ENCODE data around the gene SLBP. TPM values are rescaled to one million over a fixed set of nuclear protein-coding genes. Genes with fewer than 3 reads are reported as not detected.

Gene SLBP
- total RNA-seq, 1 donor from 2014 or later = 12.1 TPM

GRCh38 chr4:1731180-1731579, 19.1 kb upstream of the SLBP start:
- DNase-seq (ENCODE audit: low spot score) = no peak
- intact Hi-C loops (cut with DNase I) = no loop called here

GRCh38 chr4:1730532-1731135, 18.5 kb upstream of the SLBP start:
- intact Hi-C loops (cut with DNase I) = no loop called here
- DNase-seq (ENCODE audit: low spot score) = no peak

GRCh38 chr4:1728061-1728980, 16.2 kb upstream of the SLBP start:
- no peak for DNase-seq (ENCODE audit: low spot score)
- intact Hi-C loops (cut with DNase I) = loop anchor here (5.0 kb wide), 1 partner anchor 376 kb away; no protein-coding TSS in a partner anchor

GRCh38 chr4:1727117-1728031, 15.3 kb upstream of the SLBP start:
- intact Hi-C loops (cut with DNase I) = loop anchor here (5.0 kb wide), 1 partner anchor 375 kb away; no protein-coding TSS in a partner anchor
- peak; percentile 93 for DNase-seq (ENCODE audit: low spot score)

GRCh38 chr4:1726146-1726934, 14.2 kb upstream of the SLBP start:
- intact Hi-C loops (cut with DNase I) = loop anchor here (1.0 to 5.0 kb wide), 2 partner anchors 32 to 374 kb away; no protein-coding TSS in a partner anchor

GRCh38 chr4:1725521-1725920, 13.4 kb upstream of the SLBP start:
- intact Hi-C loops (cut with DNase I) = loop anchor here (5.0 kb wide), 1 partner anchor 373 kb away; no protein-coding TSS in a partner anchor
- no peak for DNase-seq (ENCODE audit: low spot score)

More at GRCh38 chr4:1726146-1726934, 14.2 kb upstream of the SLBP start:
- DNase-seq (ENCODE audit: low spot score) = peak; percentile 93

GRCh38 chr4:1723131-1723801, 11.1 kb upstream of the SLBP start:
- intact Hi-C loops (cut with DNase I) = no loop called here
- peak; percentile 75 for DNase-seq (ENCODE audit: low spot score)

- intact Hi-C loops (cut with DNase I) = no loop called here
- DNase-seq (ENCODE audit: low spot score) = peak; percentile 56
Measured at GRCh38 chr4:1722551-1723118, 10.5 kb upstream of the SLBP start.

- intact Hi-C loops (cut with DNase I) = loop anchor here (1.0 kb wide), 1 partner anchor 10 kb away; the partner anchor contains the start of gene SLBP
- peak; percentile 59 for DNase-seq (ENCODE audit: low spot score)
Measured at GRCh38 chr4:1721666-1722550, 9.8 kb upstream of the SLBP start.

- DNase-seq (ENCODE audit: low spot score) = peak; percentile 95
- intact Hi-C loops (cut with DNase I) = loop anchor here (1.0 kb wide), 1 partner anchor 9 kb away; the partner anchor contains the start of gene SLBP
Measured at GRCh38 chr4:1721003-1721665, 9.0 kb upstream of the SLBP start, which contains the start of the genes TACC3 and TMEM129. TSS of gene TACC3 (plus strand) at chr4:1721521. CDS start at chr4:1723422, 1,901 bp downstream. TSS of gene TMEM129 (minus strand) at chr4:1721323. CDS start at chr4:1720837, 486 bp downstream.

- DNase-seq (ENCODE audit: low spot score) = no peak
Measured at GRCh38 chr4:1720163-1720983, 8.3 kb upstream of the SLBP start.

GRCh38 chr4:1718095-1718850, 6.2 kb upstream of the SLBP start:
- no peak for DNase-seq (ENCODE audit: low spot score)

More at GRCh38 chr4:1720163-1720983, 8.3 kb upstream of the SLBP start:
- intact Hi-C loops (cut with DNase I) = no loop called here

GRCh38 chr4:1717129-1718094, 5.3 kb upstream of the SLBP start:
- DNase-seq (ENCODE audit: low spot score) = no peak
- intact Hi-C loops (cut with DNase I) = no loop called here

More at GRCh38 chr4:1718095-1718850, 6.2 kb upstream of the SLBP start:
- intact Hi-C loops (cut with DNase I) = no loop called here
